Cerebellar nuclear complex (tissue), 1 donor: ENCODE data around the gene TMEM267.
"Not testable (repeated sequence)": the region's sequence is repeated elsewhere in the genome, so short reads cannot be mapped to it uniquely, and the experiment has no call there.

Experiments
- DNase-seq, 2 experiments: peaks; one replicate each; lab custom pipeline; 2025; lab: John Stamatoyannopoulos, UW

Gene TMEM267

GRCh38 chr5:43456556-43456955 is 27.1 kb downstream of the TMEM267 start:
- no peak for DNase-seq

DNA sequence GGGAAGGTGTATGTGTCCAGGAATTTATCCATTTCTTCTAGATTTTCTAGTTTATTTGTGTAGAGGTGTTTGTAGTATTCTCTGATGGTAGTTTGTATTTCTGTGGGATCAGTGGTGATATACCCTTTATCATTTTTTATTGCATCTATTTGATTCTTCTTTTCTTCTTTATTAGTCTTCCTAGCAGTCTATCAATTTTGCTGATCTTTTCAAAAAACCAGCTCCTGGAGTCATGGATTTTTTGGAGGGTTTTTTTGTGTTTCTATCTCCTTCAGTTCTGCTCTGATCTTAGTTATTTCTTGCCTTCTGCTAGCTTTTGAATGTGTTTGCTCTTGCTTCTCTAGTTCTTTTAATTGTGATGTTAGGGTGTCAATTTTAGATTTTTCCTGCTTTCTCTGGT is 42.1 kb downstream of the TMEM267 start:
- not testable (repeated sequence) for DNase-seq

- no peak for DNase-seq
Observed at GRCh38 chr5:43437062-43437660, 46.5 kb downstream of the TMEM267 start.

DNA sequence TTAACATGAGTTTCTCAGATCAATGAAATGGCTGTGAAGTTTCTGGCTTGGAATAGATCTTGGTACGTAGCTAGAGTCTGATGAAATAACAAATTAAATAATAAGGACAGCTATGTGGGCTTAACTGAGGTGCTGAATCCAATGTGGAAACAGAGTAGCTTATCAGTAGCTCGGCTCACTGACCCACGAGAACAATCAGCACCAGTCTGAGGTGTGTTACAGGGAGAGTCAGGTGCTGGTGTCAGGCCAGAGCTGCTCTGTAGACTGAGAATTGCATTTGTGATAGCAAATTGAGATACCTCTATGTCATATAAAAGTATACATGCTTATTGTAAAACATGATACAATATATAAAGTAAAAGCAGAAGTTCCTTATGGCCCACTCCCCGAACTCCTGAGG is 50.3 kb downstream of the TMEM267 start:
- no peak for DNase-seq

DNA sequence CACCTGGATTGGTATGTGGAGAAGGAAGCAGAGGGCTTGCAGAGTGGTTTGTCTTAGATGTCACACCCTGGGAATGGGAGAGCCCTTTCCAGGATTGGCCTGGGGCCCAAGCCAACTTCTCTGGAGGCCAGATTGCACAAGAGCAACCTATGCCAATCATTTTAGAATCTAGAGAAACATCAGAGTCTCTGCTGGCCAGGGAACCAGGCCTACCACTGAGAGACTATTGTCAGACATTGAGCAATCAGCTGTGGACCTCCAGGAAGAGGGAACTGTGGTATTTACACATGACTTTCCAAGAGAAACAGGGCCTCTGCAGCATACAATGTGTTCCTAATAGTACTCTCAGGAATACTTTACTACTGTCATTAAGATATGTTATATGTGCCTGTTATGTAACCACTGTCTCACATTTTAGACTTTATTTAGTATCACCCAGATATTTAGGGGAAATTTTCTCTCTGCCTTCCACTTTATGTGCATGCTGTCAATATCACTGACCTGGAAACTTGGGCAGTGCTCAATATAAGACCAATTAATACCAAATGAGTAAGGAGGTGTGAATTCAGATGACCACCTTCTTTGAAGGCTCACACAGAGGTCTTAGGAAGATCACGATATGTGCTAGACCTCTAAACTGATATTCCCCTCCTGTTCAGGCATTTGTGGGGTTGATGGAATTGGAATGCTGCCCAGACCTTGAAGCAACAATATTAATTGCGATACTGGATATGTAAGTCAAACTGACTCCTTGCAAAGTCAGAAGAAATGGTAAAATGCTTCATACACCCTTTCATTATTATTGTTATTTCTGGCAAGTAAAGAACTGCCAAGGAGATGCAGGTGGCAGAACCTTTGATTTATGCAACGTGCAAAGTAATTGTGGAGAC is 50.9 kb downstream of the TMEM267 start:
- DNase-seq, result no peak

GRCh38 chr5:43429706-43430105 is 54.0 kb downstream of the TMEM267 start:
- no peak for DNase-seq

- no peak for DNase-seq
Observed at GRCh38 chr5:43429016-43429415, 54.6 kb downstream of the TMEM267 start.

GRCh38 chr5:43427306-43427705 is 56.4 kb downstream of the TMEM267 start:
- DNase-seq, result no peak

- no peak for DNase-seq
Observed at GRCh38 chr5:43425983-43426382, 57.7 kb downstream of the TMEM267 start.

DNA sequence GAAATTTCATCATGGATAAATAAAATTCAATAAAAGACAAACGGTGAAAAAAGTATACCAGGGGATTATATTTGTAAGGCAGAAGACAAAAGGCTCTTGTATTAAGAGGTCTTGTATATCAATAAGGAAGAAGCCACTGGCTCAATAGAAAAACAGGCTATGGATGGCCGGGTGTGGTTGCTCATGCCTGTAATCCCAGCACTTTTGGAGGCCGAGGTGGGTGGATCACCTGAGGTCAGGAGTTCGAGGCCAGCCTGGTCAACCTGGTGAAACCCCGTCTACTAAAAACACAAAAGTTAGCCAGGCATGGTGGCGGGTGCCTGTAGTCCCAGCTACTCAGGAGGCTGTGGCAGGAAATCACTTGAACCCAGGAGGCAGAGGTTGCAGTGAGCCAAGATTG is 60.6 kb downstream of the TMEM267 start:
- DNase-seq, result not testable (repeated sequence)

GRCh38 chr5:43422143-43422542 is 61.5 kb downstream of the TMEM267 start:
- no peak for DNase-seq

- DNase-seq, result no peak
Observed at GRCh38 chr5:43421450-43422133, 62.1 kb downstream of the TMEM267 start.

DNA sequence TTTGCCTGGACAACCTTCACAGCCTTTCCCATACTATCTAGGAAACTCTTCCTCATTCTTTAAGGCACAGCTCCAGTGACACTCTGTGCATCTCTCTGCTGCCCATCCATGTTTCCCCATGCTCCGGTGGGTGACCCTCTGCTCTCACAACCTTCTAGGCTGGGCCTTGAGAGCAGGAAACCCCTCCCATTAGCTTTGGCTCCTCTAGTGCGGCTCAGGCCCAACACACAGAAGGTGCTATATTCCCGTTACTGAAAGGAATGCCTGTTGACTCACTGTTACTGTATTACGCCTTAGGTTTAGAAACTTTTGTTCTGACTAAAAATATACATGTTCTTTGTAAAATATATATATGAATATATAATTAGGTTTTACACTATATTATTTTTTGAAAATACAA is 63.4 kb downstream of the TMEM267 start:
- DNase-seq, result no peak

GRCh38 chr5:43418561-43418960 is 65.1 kb downstream of the TMEM267 start:
- no peak for DNase-seq

DNA sequence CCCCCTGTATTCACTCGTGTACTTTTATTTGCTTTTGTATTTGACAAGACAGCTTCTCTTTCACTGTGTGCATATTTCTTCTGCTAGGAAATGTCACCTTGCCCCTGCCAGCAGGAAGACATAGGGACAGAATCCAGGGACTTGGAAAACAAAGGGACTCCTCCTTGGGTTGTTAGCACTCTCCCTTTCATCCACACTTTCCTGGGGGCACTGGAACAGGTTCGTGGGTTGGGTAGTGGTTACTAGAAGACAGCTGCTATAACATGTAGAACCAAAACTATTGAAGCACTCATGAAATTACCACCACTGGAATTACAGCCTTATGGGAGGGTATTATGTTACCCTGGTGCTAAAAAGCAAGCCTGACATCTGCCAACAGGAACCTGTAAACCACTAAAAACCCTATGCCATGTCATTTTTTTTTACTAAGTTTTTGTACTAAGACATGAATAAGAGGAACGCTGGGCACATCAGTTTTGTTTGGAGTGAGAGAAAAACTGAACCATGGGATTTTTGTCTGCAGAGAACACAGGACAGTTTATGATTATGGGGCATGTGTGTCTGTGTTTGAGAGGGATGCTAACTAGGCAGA is 66.8 kb downstream of the TMEM267 start:
- DNase-seq, result no peak

DNA sequence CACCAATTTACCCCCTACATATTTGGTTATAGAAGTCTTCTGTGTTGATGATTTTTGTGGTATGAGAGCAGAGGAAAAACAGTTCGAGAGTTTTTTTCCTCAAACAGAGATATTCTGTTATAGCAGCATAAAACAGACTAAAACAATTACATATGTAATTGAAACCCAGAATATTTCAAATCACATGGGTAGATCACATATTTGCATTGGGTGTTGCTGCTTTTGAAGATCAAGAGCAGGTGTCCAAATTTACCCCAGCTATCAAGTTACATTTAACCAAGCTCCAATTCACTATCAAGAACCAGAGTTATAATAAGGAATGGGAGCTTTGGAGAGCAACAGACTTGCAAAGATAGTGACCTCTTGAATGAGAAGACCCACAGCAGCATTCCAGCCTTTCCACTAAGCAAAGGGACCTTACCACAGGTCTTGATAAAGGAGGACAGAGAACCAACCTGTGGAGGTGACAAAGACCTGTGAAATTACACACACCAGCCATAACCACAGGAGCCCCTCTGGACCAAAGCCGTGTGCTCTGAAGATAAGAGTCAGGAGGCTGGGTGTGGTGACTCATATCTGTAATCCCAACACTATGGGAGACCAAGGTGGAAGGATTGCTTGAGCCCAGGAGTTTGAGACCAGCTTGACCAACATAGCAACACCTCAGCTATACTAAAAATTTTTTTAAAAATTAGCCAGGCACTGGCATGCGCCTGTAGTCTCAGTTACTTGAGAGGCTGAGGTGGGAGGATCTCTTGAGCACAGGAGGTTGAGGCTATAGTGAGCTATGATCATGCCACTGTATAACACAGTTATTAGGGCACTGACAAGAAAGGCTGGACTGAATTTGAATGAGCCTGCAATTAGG is 67.5 kb downstream of the TMEM267 start:
- no peak for DNase-seq

DNA sequence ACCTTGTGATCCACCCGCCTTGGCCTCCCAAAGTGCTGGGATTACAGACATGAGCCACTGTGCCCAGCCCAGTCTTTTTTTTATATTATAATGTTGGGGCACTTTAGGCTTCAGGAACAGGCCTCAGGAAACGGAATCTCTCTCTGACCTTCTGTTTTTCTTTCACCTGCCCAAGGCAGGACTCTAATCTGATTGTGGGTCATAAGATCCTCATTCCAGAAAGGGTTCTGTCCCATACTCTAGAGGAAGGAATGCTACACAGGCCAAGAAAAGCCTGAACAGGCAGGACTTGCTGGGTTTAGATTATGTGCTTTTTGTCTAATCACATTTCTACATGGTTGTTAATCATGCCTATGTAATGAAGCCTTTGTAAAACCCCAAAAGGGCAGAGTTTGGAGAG is 69.7 kb downstream of the TMEM267 start:
- no peak for DNase-seq

- no peak for DNase-seq
Observed at GRCh38 chr5:43412644-43413043, 71.0 kb downstream of the TMEM267 start.

GRCh38 chr5:43412156-43412555 is 71.5 kb downstream of the TMEM267 start, which contains the start of gene CCL28:
Gene CCL28, minus strand, starts transcription at chr5:43412391. Its CDS starts 75 bp downstream, at chr5:43412316.
- DNase-seq, result no peak

DNA sequence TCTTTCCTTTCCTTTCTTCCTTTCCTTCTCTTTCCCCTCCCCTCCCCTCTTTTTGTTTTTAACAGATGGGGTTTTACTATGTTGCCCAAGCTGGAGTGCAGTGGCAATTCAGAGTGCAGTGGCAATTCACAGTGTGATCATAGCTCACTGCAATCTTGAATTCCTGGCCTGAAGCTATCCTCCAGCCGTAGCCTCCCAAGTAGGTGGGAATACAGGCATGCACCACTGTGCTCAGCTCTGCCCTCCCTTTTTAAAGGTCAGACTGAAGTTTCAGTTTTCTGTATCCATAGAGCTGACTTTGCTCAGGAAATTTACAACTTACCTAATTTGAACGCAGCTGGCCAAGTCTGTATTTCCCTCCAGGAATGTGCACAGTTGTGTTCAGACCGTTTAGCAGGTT is 72.2 kb downstream of the TMEM267 start:
- DNase-seq, result no peak

- DNase-seq, result no peak
Observed at GRCh38 chr5:43410414-43410813, 73.3 kb downstream of the TMEM267 start.
